ENCODE results near the gene RBMS3.

RBMS3 gene

DNA sequence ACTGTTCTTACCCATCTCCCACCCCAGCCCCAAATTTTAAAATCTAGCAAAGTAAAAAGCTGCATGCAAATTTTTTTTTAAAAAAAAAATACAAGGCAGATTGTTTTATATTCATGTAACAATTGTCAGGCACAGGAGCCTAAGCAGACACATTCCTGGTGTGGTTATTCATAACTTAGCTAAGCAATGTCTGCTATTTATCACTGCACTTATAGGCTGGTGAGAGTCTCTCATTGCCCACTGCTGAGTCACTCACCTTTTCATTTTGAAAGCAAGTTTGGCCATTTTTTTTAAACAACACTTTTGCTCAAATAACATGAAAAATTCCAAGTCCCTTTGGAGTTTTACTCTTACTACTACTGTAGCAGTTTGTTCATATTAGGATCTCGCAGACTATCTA, 413.9 kb downstream of the RBMS3 start:
- DNase-seq, result no peak

DNA sequence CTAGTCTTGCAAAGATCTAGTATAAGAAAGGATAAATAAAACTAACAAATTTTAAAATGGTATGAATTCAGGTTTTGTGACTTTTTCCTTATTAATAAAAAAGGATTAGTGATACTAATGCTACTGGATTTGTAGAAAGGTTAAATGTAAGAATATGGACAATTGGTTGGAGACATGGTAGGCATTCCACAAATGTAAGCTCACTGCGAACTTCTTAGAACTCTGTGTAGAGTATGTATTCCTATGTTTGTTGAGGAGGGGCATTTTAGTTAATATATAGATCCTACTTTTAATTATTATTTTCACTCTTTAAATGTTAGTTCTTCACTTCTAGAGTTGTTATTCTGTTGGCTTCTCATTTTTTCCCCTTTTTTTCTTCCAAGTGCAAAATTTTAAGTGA, 414.3 kb downstream of the RBMS3 start:
- no peak for DNase-seq

DNA sequence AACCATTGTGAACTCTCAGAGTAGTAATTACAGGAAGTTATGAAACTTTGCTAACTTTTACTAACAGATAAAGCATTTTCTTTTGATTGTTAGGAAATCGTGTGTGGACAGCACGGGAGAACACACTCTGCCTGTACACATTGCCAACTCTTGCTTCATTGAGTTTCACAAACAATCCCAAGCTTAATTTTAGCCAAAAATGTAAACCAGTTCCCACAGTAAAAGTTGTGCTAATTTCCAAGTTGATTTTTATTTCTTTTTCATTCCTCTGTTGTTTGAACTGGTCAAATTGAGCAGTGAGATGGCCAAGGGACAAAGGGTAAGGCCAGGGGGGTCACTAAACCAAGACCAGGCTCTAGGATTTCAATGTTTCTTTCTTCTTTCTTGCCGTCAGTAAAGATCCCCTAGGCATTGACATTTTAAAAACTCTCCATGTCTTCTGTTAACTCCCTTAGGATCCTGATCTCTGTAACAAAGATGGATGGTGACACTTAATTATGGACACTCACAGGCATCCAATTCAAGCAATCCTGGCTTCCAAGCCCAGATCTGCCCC, 414.9 kb downstream of the RBMS3 start:
- no peak for DNase-seq

DNA sequence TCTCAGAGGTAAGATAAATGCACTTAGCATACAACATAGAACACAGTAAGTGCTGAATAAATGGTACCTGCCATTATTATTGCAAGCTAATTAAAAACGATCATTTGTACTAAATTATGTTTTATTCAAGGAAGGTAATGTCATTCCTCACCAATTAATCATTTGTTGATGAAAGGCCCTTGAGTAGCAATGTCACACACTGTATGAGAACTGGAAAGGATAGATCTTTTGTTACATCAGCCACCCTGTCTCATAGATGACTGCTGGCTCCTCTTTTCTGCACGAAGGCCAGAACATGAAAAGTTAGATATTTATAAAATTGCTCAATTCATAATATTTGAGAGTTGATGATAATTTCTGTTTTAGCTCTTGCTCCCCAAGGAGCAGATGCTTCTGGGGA, 415.4 kb downstream of the RBMS3 start:
- DNase-seq, result no peak

DNA sequence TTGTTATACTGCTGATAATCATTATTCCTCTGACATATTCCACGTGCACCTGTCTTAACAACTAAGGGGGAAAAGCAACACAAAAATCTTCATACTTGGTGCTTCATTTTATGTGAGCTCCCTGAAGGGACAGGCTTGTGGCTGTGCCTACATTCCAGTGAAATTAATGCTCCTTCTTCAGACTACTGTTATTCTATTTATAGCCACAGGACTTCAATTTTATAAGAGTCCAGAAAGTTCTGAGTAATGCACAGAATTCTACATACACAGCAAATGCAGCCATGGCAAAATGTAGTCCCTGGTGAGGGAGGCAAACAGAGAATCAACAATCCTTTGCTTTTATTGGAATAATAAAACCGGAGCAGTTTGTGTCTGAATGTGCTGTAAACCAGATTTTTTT, 417.1 kb downstream of the RBMS3 start:
- no peak for DNase-seq

DNA sequence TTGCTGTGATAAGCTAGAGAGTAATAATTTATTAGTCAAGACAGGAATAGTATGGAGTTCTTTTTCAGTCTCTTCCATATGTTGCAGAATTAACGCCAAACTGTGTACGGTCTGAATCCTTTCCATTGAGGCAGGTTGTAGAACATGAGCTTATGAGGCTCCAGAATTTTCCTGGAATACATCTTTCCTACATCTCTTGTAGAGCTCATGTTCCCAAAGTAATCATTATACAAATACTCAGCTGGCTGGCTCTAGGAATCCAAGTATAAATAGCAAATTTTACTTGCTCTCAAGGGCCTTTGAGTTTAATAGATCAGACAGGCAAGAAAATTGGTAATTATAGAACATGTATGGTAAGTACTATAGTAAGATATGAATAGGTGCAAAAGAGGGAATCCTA, 419.4 kb downstream of the RBMS3 start:
- no peak for DNase-seq

DNA sequence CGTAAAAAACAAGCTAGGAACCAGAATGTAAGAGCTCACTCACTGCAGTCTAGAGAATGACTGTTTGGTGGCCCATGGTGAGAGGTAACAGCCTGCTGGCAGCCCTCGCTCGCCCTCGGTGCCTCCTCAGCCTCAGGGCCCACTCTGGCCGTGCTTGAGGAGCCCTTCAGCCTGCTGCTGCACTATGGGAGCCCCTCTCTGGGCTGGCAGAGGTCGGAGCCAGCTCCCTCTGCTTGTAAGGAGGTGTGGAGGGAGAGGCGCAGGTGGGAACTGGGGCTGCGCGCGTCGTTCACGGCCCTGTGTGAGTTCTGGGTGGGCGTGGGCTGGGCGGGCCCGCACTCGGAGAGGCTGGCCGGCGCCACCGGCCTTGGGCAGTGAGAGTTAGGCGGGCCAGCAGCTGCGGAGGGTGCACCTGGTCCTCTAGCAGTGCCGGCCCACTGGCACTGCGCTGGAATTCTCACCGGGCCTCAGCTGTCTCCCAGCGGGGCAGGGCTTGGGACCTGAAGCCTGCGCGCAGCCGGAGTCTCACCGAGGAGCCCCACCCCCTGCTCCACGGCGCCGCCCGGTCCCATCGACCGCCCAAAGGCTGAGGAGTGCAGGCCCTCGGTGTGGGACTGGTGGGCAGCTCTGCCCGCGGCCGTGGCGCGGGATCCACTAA, 420.6 kb downstream of the RBMS3 start:
- DNase-seq, result no peak

DNA sequence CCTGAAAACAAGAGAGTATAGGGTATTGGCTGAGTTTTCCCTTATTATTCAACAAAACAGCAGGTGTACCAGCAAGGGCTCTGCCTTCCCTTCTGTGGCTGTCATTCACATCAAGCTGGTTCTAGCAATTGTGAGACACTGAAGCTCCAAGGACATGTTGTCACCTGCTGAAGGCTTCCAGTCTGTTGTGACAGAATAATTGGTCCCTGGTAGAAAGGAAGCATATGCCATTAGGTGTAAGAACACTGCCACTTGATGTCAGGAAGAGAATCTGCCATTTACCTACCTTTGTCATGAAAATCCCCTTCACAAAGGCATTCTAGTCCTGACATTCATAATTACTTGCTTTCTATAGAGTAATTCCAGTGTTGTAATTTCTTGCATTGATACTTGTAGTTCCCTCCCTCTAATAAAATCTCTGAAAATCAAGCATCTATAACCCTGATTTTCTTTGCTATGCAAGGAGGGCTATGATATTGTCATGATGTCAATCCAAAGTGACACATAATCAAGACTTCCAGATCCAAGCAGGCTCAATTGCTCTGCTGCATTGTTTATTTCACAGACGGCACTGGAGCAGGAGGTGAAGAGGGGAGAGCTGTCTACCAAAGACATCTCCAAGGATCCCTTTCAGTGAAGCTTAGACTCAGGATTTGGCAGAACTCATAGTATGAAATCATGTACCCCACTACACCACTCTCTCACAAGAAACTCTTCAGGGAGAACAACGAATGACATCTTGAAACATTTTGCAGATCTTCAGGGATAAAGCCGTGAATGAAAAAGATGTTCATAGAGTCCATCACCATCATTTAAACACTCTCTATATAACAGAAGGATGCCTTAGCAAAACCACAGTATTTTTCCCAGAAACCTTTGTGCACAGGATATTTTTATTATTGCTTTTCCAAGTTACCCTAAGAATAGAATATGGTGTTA, 425.3 kb downstream of the RBMS3 start:
- no peak for DNase-seq

DNA sequence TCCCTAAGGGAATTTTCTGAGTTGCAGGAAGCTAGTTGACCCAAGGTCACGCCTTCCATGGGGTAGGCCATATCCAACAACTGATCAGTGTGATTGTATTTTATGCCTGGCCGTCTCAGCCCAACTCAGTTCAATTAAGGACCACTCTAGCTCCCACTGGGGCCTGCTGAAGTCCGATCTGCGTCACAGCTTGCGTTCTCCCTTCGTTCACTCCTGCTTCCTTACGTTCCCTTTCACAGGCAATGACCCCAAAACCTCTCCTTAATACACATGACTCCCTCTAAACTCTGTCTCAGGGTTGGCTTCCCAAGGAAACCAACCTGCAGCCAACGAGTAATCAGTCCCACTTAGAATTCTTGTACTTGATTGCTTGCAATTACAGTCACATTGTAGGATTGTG, 428.0 kb downstream of the RBMS3 start:
- no peak for DNase-seq

DNA sequence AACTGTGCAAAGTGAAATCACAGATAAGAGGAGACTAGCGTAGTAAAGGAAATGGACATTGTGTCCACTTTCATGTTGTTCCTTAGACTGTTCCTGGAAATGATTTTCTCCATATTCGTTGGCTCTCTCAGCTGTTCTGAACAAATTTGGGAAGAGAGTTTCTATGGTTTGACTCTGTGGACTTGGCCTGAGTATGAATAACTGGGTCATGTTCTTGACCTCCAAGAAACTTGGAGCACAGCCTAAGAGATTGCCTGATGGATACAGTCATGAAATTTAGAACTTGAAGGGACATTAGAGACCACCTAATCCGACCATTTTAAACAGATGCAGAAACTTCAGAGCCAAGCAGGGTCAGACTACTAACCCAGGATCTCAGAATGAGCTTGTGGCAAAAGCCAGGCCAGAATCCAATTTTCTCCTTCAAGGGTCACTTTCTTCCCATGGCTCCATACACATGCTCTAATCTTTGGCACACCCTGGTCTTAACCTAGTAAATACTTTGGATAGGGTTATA, 430.4 kb downstream of the RBMS3 start:
- DNase-seq, result no peak

DNA sequence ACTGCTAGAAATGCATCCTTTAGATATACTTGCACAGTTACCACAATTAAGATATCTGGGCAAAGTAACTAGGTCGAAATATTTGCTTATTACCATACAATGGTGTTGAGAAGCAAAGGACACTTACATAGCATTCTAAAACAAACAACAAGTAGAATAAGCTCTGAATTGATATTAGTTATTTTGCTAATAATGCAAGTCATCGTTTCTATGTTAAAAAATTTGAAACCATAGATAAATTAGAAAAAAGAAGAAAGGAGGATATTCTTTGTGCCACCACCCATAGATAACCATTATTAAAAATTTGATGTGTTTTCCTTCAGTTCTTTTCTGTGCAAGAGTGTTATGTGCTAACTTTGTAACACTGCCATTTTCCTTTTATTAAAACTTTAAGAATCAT, 435.3 kb downstream of the RBMS3 start:
- no peak for DNase-seq

DNA sequence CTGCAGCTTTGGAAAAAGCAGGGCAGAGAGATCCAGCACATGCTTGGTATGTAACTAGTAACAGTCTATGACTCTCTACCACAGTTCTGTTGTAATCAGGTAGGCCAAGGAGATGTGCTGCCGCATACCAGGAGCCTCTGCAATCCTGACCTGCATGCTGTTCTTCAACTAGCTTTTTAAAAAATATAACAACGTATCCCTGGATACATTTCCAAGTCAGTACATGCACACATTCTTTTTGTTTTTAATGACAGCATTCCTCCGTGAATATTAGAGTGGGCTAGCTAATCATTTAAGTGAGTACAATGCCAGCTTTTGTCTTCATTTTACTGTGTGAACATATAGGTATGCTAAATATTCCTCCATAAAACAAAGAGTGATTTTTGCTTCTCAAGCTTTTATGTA, 437.8 kb downstream of the RBMS3 start:
- DNase-seq, result no peak

DNA sequence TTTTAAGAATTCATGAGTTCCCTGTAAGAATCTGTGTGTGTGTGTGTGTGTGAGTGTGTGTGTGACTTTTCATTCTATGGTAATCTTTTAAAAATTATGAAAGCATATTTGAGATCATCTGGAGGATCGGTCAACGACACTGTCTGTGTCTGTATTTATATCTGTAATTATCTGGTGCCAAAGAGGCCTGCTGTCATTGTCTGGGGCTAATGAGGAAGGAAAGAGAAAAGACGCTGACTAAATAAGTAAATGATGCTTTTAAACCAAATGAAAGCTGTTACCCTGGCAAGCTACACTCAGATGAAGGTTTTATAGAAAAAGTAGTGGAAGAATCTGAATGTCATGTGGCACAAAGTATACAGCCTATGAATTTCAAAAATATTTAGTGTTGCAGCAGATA, 439.8 kb downstream of the RBMS3 start:
- no peak for DNase-seq

DNA sequence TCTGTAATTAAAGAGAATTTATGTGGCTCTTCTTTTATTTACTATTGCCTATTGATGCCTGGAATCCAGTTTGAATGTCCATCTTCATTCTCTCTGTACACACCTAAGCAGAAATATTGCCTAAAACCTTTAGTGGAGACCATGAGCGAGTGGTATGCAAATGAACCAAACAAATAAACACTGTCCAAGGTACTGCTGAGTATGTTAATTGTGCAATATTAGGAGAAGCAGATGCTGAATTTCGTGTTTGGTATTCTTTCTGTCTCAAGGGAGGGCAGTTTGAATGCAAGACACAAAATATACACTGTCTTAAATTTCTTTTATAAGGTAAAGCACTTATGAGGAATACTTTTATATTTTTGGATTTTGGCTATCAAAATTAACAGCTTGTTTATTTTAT, 440.9 kb downstream of the RBMS3 start:
- no peak for DNase-seq

DNA sequence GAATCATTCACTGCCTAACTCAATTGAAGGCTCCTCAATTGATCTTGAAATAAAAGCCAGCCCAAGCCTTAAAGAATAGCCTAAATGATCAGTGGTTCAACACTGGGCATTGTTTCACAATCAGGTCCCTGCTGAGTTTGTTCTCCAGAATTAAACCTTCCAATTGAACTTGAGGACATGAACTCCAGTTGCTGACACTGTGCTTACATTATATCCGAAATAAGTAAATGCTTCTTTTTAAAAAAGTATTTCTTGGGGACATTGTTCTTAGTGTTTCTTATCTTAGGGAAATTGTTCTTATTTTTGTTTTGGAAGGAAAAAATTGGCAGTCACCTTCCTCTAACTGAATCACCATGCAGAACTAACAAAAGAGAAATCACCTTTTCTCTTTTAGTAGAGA, 450.2 kb downstream of the RBMS3 start:
- no peak for DNase-seq

DNA sequence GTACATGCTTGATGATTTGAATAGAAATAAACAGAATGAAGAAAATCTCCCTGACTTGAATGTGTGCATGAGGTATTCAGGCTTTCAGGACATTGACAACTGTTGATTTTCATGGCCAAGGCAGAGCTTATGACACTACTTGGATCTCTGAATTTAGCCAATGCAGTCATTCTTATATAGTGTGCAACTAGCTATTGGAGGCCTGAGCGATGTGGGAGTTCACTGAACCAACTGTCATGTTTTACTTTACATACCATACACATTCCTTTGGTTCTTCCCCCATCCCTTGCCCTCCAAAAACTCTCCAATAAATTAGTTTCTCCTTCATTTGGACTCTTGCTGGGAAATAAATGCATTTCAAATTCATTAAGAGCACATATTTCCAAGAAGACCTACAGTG, 460.4 kb downstream of the RBMS3 start:
- no peak for DNase-seq

DNA sequence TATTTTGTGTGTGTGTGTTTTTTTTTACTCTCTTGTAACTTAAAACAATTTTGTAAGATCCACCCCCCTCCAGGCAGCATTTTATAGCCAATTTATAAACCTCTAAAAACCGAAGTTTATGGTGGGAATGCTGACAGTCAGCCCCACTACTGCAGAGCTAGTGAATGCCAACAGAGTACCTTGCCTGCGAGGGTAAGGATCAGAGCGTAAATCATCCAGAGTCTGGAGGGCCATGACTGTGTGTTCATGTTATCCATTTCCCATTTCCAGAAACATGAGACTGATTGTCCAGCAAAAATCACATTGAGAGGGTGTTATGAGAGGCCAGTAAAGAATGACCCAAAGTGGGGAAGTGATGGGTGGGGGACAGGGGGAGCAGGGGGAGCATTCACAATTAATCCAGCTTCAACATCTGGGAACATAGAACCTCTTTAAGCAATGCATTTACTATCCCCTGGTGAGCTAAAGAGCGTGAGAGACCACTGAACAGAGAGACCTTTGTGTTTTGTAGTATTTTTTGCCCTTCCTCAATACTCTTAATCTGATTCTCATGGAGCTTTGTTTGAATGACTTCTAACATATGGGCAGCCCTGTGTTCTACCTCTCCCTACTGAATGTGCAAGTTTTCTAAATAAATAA, 464.5 kb downstream of the RBMS3 start:
- DNase-seq, result no peak

DNA sequence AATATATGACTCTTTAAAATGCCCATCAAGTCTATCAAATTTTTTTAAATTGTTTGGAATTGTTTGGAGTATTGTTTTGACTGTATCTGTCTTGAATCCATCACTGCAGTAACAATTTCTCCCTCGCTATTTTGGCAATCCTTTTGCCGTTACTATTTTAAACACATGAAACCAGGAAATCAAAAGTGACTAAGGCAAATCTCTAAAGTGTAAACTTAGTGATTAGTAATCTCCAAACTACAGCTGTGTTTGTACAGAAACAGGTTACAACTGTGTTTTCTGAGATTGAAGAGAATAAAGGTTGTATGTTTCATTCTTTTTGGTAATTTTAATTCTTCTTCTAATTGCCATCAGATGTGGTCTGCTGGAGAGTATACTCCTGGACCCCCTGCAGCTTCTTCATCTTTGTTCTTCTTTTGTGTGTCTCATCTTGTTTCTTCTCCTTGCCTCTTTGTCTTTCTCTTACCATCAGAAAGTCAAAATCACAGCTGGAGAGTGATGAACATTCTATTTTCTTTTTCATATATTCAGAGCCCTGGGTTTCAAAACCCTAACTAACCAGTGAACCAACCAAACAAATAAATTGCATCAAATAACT, 465.4 kb downstream of the RBMS3 start:
- DNase-seq, result no peak

DNA sequence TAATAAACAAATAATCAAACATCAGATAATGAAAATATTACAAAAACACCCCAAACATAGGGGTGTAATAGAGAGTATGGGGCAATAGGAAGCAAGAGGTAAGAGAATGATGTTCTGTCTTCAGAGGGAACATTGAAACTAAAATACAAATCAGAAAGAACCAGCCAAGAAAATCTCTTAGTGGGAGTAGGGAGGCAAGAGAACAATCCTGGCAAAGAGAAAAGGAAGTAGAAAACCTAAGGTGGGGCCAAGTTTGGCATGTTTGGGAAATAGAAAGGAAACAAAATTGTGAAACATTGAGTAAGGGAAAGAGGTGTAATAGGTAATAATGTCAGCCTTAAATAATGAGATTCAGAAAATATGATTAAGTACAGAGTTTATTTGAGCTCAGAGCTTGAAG, 467.1 kb downstream of the RBMS3 start:
- no peak for DNase-seq

DNA sequence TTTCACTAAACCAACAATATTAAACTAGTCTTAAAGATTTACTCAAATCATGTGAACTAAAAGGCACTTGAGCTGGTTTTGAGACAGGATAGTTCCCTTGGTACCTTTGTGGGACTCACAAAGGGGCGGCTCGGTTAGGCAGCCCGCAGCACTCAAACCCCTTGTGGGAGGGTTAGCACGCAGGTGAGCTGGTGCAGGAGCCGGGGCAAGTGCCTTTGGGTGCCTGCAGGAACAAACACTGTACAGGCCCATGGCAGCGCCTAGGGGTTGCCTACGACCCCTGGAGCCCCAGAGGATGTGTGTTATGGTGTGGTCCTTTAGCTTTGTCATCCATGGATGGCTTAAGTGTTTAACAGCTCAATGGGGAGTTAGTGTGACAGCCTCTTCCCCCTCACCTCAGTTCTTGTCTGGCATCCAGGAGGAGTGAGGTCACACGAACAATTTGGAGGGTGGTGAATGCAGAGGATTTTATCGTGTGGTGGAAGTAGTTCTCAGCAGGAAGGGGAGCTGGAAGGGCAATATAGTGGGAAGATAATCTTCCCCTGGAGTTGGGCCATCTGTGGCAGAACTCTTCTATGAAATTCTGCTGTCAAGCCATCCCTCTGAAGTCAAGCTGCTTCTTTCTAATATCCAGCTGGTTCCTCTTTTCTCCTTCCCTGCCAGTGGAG, 470.9 kb downstream of the RBMS3 start:
- DNase-seq, result no peak

DNA sequence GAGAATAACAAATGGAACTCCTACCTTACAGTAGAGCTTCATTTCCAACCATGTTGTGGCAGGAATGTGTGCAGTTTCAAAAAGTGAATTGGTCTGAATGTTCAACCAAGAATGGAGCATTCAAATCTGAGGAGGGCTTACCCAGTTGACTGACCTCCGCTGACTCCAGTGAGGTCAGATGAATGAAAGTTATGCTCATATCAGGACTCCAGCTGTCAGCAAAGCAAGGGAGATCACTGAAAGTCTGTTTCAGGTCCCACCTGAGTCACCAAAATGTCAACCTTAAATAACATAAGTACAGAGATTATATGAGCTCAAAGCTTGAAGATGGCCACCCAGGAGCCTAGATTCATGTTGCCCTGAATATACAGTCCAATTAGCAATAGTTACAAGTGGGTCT, 473.5 kb downstream of the RBMS3 start:
- no peak for DNase-seq

DNA sequence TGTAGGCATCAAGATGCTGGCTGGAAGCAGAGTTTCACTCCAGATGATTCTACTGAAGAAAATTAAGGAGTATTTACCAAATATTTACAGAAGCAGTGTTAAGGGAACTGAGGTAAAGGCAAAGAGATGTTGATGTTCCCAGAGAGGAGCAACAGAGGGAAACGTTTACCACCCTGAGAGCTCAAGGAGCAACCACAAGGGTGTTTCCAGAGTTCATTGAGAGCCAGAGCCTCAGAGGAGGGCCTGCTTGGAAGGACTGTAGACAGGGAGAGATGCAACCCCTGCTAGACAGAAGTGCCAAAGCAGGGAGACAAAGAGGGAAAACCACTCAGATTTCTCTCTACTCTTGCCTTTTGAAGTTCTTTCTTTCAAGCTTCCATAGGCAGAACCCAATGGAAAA, 474.5 kb downstream of the RBMS3 start:
- no peak for DNase-seq
